Epithelial cell of esophagus (primary cell): ENCODE results near the gene GPC5.
"Not testable (repeated sequence)": the region's sequence is repeated elsewhere in the genome, so short reads cannot be mapped to it uniquely, and the experiment has no call there.

Experiments
- DNase-seq: peaks from one replicate; pipeline ENCODE4 v3.0.0; 2010; ENCODE audit warnings: low read depth
- H3K4me3 ChIP-seq: 2 replicates; pipeline ENCODE4 v1.5.1; 2011; ENCODE audit warnings: mild to moderate bottlenecking, low read length, control low read depth
- TF ChIP-seq, protein P1 (sequence below): IDR thresholded peaks from 2 replicates; pipeline ENCODE4 v1.5.1; 2011; ENCODE audit warnings: low read depth, mild to moderate bottlenecking, low read length, control low read depth, inconsistent platforms; ENCODE audit not compliant: insufficient read depth; ENCODE audit errors: missing control alignments

The GPC5 gene

DNA sequence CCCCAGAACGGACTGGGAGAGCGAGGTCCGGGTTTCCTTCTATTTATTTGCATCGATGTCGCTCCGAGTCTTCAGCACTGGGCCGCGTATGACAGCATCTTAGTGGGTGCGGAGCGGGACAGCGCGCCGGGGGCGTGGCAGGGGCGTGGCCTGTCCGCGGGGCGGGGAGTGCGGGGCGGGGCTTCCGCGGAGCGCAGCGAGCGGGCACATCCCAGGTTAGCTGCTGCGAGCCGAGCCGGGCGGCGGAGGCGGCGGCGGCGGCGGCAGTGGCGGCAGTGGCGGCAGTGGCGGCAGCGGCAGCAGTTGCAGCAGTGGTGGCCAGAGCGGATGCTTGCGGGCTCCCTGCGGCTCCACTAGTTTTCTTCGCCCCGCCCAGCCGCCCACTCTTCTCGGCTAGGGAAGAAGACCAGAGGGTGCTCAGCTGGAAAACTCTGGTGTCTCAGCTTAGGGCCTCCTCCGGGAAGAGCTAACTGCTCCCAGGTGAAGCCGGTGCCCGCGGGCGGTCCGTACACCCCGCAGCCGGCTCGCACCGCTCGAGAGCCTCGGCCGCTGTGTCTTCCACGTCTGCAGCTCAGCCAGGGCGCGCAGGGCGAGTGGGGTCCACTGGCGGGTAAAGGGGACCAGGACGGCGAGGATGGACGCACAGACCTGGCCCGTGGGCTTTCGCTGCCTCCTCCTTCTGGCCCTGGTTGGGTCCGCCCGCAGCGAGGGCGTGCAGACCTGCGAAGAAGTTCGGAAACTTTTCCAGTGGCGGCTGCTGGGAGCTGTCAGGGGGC, at the start of gene GPC5:
Gene GPC5 (plus strand): TSS at position 209 of the 776 bp plus-strand sequence.
- DNase-seq: peak; percentile 81
- TF ChIP-seq, protein P1, sequence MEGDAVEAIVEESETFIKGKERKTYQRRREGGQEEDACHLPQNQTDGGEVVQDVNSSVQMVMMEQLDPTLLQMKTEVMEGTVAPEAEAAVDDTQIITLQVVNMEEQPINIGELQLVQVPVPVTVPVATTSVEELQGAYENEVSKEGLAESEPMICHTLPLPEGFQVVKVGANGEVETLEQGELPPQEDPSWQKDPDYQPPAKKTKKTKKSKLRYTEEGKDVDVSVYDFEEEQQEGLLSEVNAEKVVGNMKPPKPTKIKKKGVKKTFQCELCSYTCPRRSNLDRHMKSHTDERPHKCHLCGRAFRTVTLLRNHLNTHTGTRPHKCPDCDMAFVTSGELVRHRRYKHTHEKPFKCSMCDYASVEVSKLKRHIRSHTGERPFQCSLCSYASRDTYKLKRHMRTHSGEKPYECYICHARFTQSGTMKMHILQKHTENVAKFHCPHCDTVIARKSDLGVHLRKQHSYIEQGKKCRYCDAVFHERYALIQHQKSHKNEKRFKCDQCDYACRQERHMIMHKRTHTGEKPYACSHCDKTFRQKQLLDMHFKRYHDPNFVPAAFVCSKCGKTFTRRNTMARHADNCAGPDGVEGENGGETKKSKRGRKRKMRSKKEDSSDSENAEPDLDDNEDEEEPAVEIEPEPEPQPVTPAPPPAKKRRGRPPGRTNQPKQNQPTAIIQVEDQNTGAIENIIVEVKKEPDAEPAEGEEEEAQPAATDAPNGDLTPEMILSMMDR: no peak
- peak within 1 kb of the TSS; percentile 33 for H3K4me3 ChIP-seq

DNA sequence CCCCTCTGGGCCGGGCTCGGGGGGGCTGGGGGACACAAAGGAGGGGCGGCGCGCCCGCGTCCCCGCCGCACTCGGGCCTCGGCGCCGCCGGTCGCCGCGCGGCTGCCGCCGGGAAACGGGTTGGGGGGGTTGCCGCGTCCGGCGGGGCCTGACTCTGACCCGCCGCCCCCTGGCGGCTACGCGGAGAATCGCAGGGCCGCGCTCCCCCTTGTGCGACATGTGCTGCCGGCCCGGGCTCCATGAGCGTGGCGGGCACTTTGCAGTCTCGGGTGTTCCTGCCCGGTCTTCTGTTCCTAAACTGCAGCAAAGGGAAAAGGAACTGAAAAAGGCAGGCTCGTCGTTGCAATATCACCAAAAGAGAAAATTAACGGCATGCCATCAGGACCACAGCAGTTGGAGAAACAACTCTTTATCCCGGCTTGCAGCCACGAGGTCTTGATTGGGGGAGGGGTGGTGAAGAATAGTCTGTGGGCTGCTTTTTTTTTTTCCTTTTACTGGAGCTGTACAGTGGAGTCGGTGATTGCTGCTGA, 49.5 kb upstream of the GPC5 start:
- TF ChIP-seq, protein P1: peak; percentile 70
- peak overlapping the region; percentile 73 for H3K4me3 ChIP-seq
- DNase-seq: peak; percentile 89

DNA sequence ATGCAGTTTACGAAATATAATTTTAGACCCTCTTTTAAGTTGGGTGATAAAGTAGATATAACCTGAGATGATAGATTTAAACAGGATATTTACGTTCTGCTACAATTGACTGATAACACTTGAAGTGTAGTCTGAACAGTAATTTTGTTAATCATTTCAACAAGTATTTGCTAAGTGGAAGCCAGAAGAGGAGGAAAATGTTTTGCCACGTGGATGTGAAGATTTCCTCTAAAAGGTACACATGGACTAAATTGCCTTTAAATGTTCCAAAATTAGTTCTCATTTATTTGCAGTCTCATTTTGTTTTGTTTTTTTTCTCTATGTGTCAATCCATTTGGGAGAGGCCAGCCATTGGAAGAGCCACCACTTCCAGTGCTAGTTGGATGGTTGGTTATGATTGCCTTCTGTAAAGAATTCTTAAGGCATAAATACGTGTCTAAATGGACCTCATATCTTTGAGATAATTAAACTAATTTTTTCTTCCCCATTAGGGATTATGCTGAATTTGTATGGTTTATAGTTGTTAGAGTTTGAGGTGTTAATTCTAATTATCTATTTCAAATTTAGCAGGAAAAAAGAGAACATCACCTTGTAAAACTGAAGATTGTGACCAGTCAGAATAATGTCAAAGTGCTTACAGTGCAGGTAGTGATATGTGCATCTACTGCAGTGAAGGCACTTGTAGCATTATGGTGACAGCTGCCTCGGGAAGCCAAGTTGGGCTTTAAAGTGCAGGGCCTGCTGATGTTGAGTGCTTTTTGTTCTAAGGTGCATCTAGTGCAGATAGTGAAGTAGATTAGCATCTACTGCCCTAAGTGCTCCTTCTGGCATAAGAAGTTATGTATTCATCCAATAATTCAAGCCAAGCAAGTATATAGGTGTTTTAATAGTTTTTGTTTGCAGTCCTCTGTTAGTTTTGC, 48.2 kb upstream of the GPC5 start:
- TF ChIP-seq, protein P1: no peak
- peak overlapping the region; percentile 73 for H3K4me3 ChIP-seq
- no peak for DNase-seq

DNA sequence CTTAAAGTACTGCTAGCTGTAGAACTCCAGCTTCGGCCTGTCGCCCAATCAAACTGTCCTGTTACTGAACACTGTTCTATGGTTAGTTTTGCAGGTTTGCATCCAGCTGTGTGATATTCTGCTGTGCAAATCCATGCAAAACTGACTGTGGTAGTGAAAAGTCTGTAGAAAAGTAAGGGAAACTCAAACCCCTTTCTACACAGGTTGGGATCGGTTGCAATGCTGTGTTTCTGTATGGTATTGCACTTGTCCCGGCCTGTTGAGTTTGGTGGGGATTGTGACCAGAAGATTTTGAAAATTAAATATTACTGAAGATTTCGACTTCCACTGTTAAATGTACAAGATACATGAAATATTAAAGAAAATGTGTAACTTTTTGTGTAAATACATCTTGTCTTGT, 47.3 kb upstream of the GPC5 start:
- H3K4me3 ChIP-seq: peak overlapping the region; percentile 73
- TF ChIP-seq, protein P1: no peak
- no peak for DNase-seq

DNA sequence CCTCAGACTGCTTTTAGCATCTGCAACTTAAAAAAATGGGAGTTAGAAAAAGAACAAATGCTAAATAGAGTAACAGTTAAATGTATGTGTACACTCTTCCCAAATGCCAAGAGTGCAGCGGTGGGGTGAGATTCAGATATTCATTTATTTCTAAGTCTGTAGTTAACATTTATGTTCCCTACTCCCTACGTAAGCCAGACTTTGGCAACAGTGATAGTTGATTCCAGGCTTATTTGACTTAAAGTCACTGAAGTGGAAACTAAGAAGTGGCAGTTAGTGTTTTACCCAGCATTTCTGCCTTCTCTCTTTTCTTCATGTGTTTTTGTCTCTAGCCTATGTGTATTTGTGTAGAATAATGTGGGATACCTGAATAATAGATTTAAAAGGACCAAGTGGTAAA, 46.4 kb upstream of the GPC5 start:
- no peak for DNase-seq
- TF ChIP-seq, protein P1: no peak
- H3K4me3 ChIP-seq: no peak overlapping the region

DNA sequence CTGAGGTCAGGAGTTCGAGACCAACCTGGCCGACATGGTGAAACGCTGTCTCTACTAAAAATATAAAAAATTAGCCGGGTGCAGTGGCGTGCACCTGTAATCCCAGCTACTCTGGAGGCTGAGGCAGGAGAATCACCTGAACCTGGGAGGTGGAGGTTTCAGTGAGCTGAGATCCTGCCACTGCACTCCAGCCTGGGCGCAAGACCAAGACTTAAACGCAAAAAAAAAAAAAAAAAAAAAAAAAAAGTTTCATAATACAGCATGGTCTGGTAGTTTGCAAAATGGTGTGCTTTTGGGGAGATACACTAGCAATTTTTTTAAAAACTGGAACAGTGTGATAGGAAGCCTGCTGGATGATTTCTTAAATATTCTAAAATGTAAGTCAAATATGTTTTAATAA, 45.5 kb upstream of the GPC5 start:
- H3K4me3 ChIP-seq, DNase-seq: not testable (repeated sequence)

DNA sequence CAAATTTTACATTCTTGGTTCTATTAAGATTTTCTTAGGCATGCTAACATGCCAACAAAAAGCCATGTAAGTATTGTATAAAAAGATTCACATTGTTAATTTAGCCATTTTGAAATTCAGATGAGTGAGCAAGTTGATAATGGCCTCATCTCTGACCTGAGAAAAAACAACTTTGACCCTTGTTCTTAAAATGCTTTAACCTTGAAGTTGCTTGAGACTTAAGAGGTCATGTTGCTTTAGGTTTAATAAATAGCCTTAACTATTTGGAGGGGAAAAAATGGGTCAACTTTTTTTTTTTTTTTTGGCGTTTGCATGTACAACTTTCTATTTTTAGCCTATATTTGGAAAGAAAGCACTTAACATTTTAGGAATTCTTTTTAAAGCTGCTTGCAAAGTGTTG, 44.9 kb upstream of the GPC5 start:
- DNase-seq: no peak
- TF ChIP-seq, protein P1: no peak
- H3K4me3 ChIP-seq: no peak overlapping the region
